Measurements from ENCODE around the gene SLC10A7.

DNA sequence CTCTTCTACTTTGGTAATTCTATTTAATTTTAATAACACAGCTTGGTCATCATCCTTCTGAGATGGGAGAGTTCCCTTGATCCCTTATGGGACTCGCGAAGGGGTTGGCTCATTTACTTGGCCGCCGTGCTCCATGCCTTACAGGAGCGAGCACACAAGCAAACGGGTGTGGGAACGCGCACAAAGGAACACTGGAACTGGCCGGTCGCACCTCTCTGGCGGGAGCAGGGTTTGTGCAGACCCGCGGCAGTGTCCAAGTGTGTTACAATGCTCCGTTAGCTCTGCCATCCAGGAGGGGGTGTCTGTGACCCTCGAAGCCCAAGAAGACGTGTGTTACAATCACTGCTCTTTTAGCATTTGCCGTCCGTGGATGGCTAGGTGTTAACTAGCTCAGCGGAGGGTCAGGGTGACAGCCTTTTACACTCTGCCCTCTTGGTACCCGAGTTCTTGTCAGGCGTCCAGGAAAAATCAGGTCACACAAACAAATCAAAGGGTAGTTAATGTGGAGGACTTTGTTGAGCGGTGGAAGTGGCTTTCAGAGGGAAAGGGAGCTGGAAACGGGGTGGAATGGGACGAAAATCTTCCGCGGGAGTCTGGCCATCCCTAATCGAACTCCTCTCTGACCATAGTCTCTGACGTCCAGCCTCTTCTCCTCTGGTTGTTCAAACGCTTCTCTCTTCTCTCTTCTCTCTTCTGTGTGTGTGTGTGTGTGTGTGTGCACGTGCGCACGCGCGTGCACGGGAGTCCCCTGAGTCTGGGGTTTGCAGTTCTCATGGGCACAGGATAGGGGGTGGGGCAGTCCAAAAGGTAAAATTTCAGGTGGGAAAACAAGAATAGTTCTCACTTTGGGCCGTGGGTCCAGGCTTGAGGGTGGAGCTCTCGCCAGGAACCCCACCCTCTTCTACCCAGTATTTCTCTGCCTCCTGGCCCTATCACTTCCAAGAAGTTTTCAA lies 76.3 kb downstream of the SLC10A7 start:
- TF ChIP-seq, protein P1, sequence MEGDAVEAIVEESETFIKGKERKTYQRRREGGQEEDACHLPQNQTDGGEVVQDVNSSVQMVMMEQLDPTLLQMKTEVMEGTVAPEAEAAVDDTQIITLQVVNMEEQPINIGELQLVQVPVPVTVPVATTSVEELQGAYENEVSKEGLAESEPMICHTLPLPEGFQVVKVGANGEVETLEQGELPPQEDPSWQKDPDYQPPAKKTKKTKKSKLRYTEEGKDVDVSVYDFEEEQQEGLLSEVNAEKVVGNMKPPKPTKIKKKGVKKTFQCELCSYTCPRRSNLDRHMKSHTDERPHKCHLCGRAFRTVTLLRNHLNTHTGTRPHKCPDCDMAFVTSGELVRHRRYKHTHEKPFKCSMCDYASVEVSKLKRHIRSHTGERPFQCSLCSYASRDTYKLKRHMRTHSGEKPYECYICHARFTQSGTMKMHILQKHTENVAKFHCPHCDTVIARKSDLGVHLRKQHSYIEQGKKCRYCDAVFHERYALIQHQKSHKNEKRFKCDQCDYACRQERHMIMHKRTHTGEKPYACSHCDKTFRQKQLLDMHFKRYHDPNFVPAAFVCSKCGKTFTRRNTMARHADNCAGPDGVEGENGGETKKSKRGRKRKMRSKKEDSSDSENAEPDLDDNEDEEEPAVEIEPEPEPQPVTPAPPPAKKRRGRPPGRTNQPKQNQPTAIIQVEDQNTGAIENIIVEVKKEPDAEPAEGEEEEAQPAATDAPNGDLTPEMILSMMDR (IDR thresholded peaks at IDR 0.05; ENCODE audit: insufficient read depth, low read length, poor library complexity, severe bottlenecking) = no peak
- no peak for TF ChIP-seq EZH2phosphoT487 (conservative IDR thresholded peaks at IDR 0.05; ENCODE audit: low read length)

All from SU-DHL-6 (cell line).